Measurements from ENCODE around the gene LRP1B.
"Not testable (repeated sequence)": the region's sequence is repeated elsewhere in the genome, so short reads cannot be mapped to it uniquely, and the experiment has no call there.

The LRP1B gene

GRCh38 chr2:140658760-140659692 lies 1471.8 kb downstream of the LRP1B start:
- no peak for DNase-seq (ENCODE audit: low read depth in 3 of 3, low spot score in 1 of 3)

GRCh38 chr2:140657657-140658056 lies 1473.2 kb downstream of the LRP1B start:
- DNase-seq (ENCODE audit: low read depth in 3 of 3, low spot score in 1 of 3): no peak

DNA sequence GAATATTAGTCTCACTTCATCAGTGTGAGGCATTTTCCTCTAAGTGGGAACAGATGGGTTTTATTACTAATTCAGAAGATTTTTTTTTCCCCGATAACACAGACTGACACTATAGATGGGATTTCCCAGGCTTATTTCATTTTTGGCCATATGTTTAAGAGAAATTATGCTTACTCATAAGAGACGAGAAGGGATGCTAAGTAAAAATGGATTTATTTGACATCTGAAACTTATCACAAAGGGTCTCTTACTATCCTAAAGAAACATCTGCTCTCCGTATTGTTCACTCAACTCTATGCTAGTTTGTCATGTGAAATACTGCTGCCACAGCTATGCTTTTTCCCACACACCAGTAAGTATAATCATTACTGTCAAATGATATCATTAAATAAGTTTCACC lies 1476.3 kb downstream of the LRP1B start:
- DNase-seq (ENCODE audit: low read depth in 3 of 3, low spot score in 1 of 3): no peak

- DNase-seq (ENCODE audit: low read depth in 3 of 3, low spot score in 1 of 3): no peak
These were observed 1480.0 kb downstream of the LRP1B start for GRCh38 chr2:140650825-140651224.

DNA sequence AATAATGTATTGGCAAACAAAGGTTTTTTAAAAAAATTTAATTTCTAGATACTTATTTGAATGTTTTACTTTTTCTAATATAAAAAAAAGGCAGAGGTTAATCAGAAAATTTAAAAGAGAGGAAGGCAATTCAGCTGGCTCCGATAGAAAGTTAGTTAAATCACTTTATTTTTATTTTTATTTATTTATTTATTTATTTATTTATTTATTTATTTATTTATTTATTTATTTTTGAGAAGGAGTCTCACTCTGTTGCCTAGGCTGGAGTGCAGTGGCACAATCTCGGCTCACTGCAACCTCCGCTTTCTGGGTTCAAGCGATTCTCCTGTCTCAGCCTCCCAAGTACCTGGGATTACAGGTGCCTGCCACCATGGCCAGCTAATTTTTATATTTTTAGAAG lies 1480.7 kb downstream of the LRP1B start:
- not testable (repeated sequence) for DNase-seq (ENCODE audit: low read depth in 3 of 3, low spot score in 1 of 3)

DNA sequence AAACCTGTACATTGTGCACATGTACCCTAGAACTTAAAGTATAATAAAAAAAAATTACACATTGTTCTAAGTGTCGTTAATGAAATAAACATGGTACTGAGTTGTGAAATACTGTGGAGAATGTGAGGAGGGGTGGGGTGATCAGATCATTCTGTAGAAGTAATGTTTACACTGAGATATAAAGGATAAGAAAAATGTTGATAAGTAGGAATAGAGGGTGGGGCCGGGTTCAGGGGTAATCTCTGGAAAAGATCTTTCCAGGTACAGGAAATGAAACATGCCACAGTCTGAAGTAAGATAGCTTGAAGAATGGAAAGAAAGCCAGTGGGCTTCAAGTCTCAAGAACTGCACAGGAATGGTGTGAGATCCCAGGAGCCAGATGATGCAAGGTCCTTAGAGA lies 1482.4 kb downstream of the LRP1B start:
- no peak for DNase-seq (ENCODE audit: low read depth in 3 of 3, low spot score in 1 of 3)

GRCh38 chr2:140643761-140644187 lies 1487.0 kb downstream of the LRP1B start:
- DNase-seq (ENCODE audit: low read depth in 3 of 3, low spot score in 1 of 3): no peak

DNA sequence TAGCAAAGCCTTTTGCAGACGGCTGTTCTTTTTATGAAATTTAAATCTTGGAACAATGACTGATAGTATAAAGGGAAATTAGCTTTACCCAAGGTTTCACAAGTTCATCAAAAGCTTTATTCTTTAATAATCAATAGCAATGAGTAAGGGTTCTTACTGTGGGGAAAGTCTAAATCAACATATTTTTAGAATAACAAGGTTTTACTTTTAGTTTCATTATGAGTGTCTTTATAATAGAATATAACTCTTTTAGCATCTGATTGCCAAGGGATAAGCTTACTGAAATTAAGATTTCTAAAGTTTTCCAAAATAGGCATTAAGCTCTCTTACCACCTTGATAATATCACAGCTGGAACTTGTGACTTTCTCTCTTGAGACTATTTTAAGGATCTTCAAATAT lies 1489.7 kb downstream of the LRP1B start:
- DNase-seq (ENCODE audit: low read depth in 3 of 3, low spot score in 1 of 3): no peak

- DNase-seq (ENCODE audit: low read depth in 3 of 3, low spot score in 1 of 3): no peak
These were observed 1491.2 kb downstream of the LRP1B start for GRCh38 chr2:140639628-140640027.

DNA sequence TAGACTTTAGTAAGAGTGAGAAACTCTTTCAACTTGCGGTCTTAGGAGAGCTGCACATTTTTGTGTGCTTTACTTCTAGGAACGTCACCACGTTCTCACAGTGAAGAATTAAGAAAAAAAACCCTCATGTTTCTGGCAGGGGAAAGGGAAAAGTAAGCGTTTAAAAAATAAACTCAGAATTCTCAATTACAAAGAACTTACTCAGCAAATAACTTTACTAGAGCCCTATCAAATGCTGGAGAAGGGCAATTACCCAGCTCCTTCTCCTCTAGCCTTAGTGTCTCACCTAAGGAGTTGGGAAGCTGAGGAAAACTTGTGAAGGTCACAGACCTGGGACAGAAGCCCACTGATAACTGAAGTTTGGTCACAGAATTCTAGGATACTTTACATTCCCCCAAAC lies 1500.3 kb downstream of the LRP1B start:
- DNase-seq (ENCODE audit: low read depth in 3 of 3, low spot score in 1 of 3): no peak

DNA sequence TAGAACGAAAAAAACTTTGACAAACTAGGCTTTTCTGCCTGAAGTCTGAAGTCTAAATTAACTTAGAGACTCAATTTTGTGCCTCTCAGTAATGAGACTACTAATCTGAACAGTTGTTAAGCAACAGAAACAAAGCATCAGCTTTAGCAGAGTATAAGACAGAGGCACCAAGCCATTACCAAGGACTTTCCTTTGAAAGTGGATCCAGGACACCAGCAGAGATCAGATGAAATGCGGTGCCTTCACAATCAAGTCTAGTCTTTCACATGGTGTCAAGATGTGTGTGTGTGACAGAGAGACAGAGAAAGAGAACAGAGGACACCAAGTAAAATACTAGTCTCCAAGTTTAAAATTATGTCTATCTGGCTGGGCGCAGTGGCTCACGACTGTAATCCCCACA lies 1502.9 kb downstream of the LRP1B start:
- no peak for DNase-seq (ENCODE audit: low read depth in 3 of 3, low spot score in 1 of 3)

DNA sequence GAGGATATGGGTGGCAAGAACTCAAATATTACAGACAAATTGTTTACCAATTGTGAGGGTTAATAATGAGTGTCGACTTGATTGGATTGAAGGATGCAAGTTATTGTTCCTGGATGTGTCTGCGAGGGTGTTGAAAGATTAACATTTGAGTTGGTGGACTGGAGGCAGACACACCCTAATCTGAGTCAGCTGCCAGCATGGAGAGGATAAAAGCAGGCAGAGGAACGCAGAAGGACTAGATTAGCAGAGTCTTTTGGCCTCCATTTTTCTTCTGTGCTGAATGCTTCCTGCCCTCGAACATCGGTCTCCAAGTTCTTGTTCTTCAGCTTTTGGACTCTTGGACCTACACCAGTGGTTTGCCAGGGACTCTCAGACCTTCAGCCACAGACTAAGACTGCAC lies 1503.7 kb downstream of the LRP1B start:
- DNase-seq (ENCODE audit: low read depth in 3 of 3, low spot score in 1 of 3): no peak

DNA sequence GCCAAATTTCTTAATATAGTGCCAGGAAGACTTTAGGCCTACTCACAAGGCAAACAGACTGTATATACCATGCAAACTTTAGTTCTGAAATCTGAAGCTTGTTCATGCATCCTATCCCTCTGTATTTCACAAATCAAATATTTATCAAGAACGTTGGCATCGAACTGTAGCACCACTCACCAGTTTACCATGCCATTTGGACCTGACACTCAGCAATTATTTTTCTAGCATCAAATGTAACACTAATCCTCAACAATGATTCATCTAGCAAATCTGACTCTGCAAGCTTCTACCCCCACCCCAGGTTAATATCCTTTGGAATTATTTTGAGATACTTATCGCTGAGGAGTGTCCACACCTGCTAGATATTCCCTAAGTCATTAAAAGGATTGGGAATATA lies 1506.6 kb downstream of the LRP1B start:
- DNase-seq (ENCODE audit: low read depth in 3 of 3, low spot score in 1 of 3): no peak

GRCh38 chr2:140621583-140622362 lies 1509.0 kb downstream of the LRP1B start:
- no peak for DNase-seq (ENCODE audit: low read depth in 3 of 3, low spot score in 1 of 3)

- DNase-seq (ENCODE audit: low read depth in 3 of 3, low spot score in 1 of 3): no peak
These were observed 1526.0 kb downstream of the LRP1B start for GRCh38 chr2:140604788-140605187.

DNA sequence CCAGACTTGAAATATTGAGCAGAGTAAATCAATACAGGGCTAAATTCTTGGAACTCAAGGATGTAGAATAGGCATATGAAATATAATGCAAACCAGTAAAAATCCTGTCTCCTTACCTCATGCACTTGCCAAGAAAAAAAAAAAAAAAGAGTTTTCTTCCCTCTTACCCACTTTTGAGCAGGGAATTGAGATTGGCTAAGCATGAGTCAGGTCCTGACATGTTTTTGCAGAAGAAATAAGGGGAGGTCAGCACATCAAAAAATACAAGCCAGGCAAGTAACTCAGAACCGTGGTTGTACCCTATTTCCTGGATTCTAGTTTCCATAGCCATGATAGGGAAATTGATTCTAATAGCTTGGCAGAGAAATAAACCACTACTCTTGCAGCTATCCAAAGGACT lies 1526.7 kb downstream of the LRP1B start:
- no peak for DNase-seq (ENCODE audit: low read depth in 3 of 3, low spot score in 1 of 3)

GRCh38 chr2:140603416-140603815 lies 1527.4 kb downstream of the LRP1B start:
- DNase-seq (ENCODE audit: low read depth in 3 of 3, low spot score in 1 of 3): no peak

- no peak for DNase-seq (ENCODE audit: low read depth in 3 of 3, low spot score in 1 of 3)
These were observed 1529.0 kb downstream of the LRP1B start for GRCh38 chr2:140601801-140602200.

GRCh38 chr2:140601342-140601741 lies 1529.5 kb downstream of the LRP1B start:
- no peak for DNase-seq (ENCODE audit: low read depth in 3 of 3, low spot score in 1 of 3)

- no peak for DNase-seq (ENCODE audit: low read depth in 3 of 3, low spot score in 1 of 3)
These were observed 1530.7 kb downstream of the LRP1B start for GRCh38 chr2:140600116-140600515.

GRCh38 chr2:140597836-140598235 lies 1533.0 kb downstream of the LRP1B start:
- DNase-seq (ENCODE audit: low read depth in 3 of 3, low spot score in 1 of 3): no peak

- DNase-seq (ENCODE audit: low read depth in 3 of 3, low spot score in 1 of 3): no peak
These were observed 1533.6 kb downstream of the LRP1B start for GRCh38 chr2:140597205-140597604.

Data from stimulated activated CD4-positive, alpha-beta T cell treated with anti-CD3 and anti-CD28 coated beads, TNF-alpha, amount 100 ng/mL, for 1 hour (primary cell).